D341Med (cell line): Measurements from ENCODE around the gene CCDC13.

Experiments
- DNase-seq: peaks from one replicate; pipeline ENCODE4 v3.0.0; 2012; ENCODE audit warnings: low spot score

Gene CCDC13

GRCh38 chr3:42751609-42752008, 21.4 kb downstream of the CCDC13 start:
- DNase-seq, result peak; percentile 17

GRCh38 chr3:42750834-42751233, 22.2 kb downstream of the CCDC13 start:
- DNase-seq, result peak; percentile 19

GRCh38 chr3:42749753-42750231, 23.3 kb downstream of the CCDC13 start:
- DNase-seq, result peak; percentile 68

- DNase-seq, result peak; percentile 10
Measured at GRCh38 chr3:42749025-42749752, 23.9 kb downstream of the CCDC13 start.

- peak; percentile 8 for DNase-seq
Measured at GRCh38 chr3:42747581-42747980, 25.5 kb downstream of the CCDC13 start.

- peak; percentile 8 for DNase-seq
Measured at GRCh38 chr3:42746455-42747450, 26.3 kb downstream of the CCDC13 start.

GRCh38 chr3:42745776-42746454, 27.1 kb downstream of the CCDC13 start:
- DNase-seq, result peak; percentile 4

GRCh38 chr3:42745291-42745745, 27.7 kb downstream of the CCDC13 start:
- DNase-seq, result no peak

GRCh38 chr3:42743204-42743995, 29.7 kb downstream of the CCDC13 start:
- DNase-seq, result peak; percentile 5

- peak; percentile 5 for DNase-seq
Measured at GRCh38 chr3:42742688-42743087, 30.4 kb downstream of the CCDC13 start.

- peak; percentile 10 for DNase-seq
Measured at GRCh38 chr3:42742259-42742658, 30.8 kb downstream of the CCDC13 start.

GRCh38 chr3:42741796-42742195, 31.3 kb downstream of the CCDC13 start:
- peak; percentile 6 for DNase-seq

- peak; percentile 21 for DNase-seq
Measured at GRCh38 chr3:42739401-42740158, 33.5 kb downstream of the CCDC13 start.

GRCh38 chr3:42736531-42736930, 36.5 kb downstream of the CCDC13 start:
- DNase-seq, result peak; percentile 24

GRCh38 chr3:42736081-42736480, 37.0 kb downstream of the CCDC13 start:
- DNase-seq, result peak; percentile 52

GRCh38 chr3:42735615-42736014, 37.4 kb downstream of the CCDC13 start:
- DNase-seq, result peak; percentile 34

GRCh38 chr3:42735019-42735418, 38.0 kb downstream of the CCDC13 start:
- DNase-seq, result peak; percentile 25

- DNase-seq, result peak; percentile 12
Measured at GRCh38 chr3:42734263-42734860, 38.7 kb downstream of the CCDC13 start.

GRCh38 chr3:42733501-42734262, 39.4 kb downstream of the CCDC13 start:
- DNase-seq, result peak; percentile 15
